GM23338 (cell line): Measurements from ENCODE around the gene CCDC187. TPM values are rescaled to one million over a fixed set of nuclear protein-coding genes. Genes with fewer than 3 reads are reported as not detected.

Experiments used
- ATAC-seq: fragments of 200-7000 bp; cut with Tn5 transposase; 3 replicates; pipeline ENCODE4 v1.9.1; 2020
- DNase-seq: peaks from one replicate; pipeline ENCODE4 v3.0.0-alpha.2; 2015; ENCODE audit warnings: low spot score
- H2AFZ ChIP-seq: fragments of 200-600 bp; sonication (generic); 2 replicates; pipeline ENCODE4 v1.8.0; 2016; ENCODE audit warnings: antibody characterized with exemption, mild to moderate bottlenecking, moderate library complexity
- H3F3A ChIP-seq: fragments of 200-600 bp; sonication (generic); replicated peaks from 2 replicates; pipeline ENCODE4 v1.8.0; 2017; ENCODE audit warnings: antibody characterized with exemption, mixed run types, low read depth
- H3K27ac ChIP-seq: fragments of 200-600 bp; sonication (generic); 2 replicates; pipeline ENCODE4 v1.6.1; 2016; ENCODE audit warnings: low read depth
- H3K27me3 ChIP-seq: fragments of 200-600 bp; sonication (generic); 2 replicates; pipeline ENCODE4 v1.8.0; 2016; ENCODE audit warnings: mild to moderate bottlenecking, mixed run types, moderate library complexity; ENCODE audit not compliant: insufficient read depth
- H3K36me3 ChIP-seq: fragments of 200-600 bp; sonication (generic); 2 replicates; pipeline ENCODE4 v1.8.0; 2016; ENCODE audit warnings: mild to moderate bottlenecking; ENCODE audit not compliant: insufficient read depth
- H3K4me1 ChIP-seq: fragments of 200-600 bp; sonication (generic); 2 replicates; pipeline ENCODE4 v1.8.0; 2016; ENCODE audit warnings: mild to moderate bottlenecking, moderate library complexity; ENCODE audit not compliant: insufficient read depth
- H3K4me2 ChIP-seq: fragments of 200-600 bp; sonication (generic); 2 replicates; pipeline ENCODE4 v1.7.1; 2017; ENCODE audit warnings: mixed run types
- H3K4me3 ChIP-seq: fragments of 200-600 bp; sonication (generic); 2 replicates; pipeline ENCODE4 v1.6.1; 2016; ENCODE audit warnings: mixed run types
- H3K79me2 ChIP-seq: fragments of 200-600 bp; sonication (generic); replicated peaks from 2 replicates; pipeline ENCODE4 v1.8.0; 2017; ENCODE audit warnings: mild to moderate bottlenecking; ENCODE audit not compliant: insufficient read depth
- H3K9me2 ChIP-seq: fragments of 200-600 bp; sonication (generic); 2 replicates; pipeline ENCODE4 v1.8.0; 2017; ENCODE audit not compliant: insufficient read depth
- H4K20me1 ChIP-seq: fragments of 200-600 bp; sonication (generic); replicated peaks from 2 replicates; pipeline ENCODE4 v1.8.0; 2017; ENCODE audit warnings: mild to moderate bottlenecking; ENCODE audit not compliant: insufficient read depth
- H3K27ac Mint-ChIP-seq: 2 replicates; pipeline ENCODE4 v1.8.0; 2020; ENCODE audit warnings: inconsistent platforms, mild to moderate bottlenecking, moderate library complexity, mixed read lengths
- H3K27me3 Mint-ChIP-seq: 3 replicates; pipeline ENCODE4 v1.8.0; 2022; ENCODE audit warnings: low read depth, mild to moderate bottlenecking, moderate library complexity, mixed read lengths, inconsistent platforms; ENCODE audit not compliant: insufficient read depth, poor library complexity
- H3K36me3 Mint-ChIP-seq: 3 replicates; pipeline ENCODE4 v1.8.0; 2021; ENCODE audit warnings: low read depth, mild to moderate bottlenecking, inconsistent platforms, moderate library complexity, mixed read lengths
- H3K4me1 Mint-ChIP-seq: 3 replicates; pipeline ENCODE4 v1.8.0; 2020; ENCODE audit warnings: mild to moderate bottlenecking, inconsistent platforms, mixed read lengths
- H3K4me3 Mint-ChIP-seq: 3 replicates; pipeline ENCODE4 v1.8.0; 2021; ENCODE audit warnings: moderate library complexity, mild to moderate bottlenecking, inconsistent platforms, mixed read lengths
- H3K9me3 Mint-ChIP-seq: 3 replicates; pipeline ENCODE4 v1.8.0; 2020; ENCODE audit warnings: moderate library complexity, mild to moderate bottlenecking, inconsistent platforms, mixed read lengths
- CREB1 ChIP-seq: fragments of 250-450 bp; sonication (Bioruptor Pico); IDR thresholded peaks from 2 replicates; pipeline ENCODE4 v1.5.0; 2020; ENCODE audit warnings: low read depth, mild to moderate bottlenecking, moderate library complexity
- ETS1 ChIP-seq: IDR thresholded peaks from 2 replicates; pipeline ENCODE4 v1.6.1; 2016; ENCODE audit warnings: antibody characterized with exemption
- EZH2 ChIP-seq: fragments of 200-600 bp; sonication (generic); IDR thresholded peaks from one replicate; pipeline ENCODE4 v1.8.0; 2017; ENCODE audit warnings: antibody characterized with exemption, mild to moderate bottlenecking, low read depth; ENCODE audit not compliant: unreplicated experiment
- EZH2phosphoT487 ChIP-seq: fragments of 200-600 bp; sonication (generic); IDR thresholded peaks from one replicate; pipeline ENCODE4 v1.8.1; 2018; ENCODE audit warnings: antibody characterized with exemption; ENCODE audit not compliant: unreplicated experiment
- JUNB ChIP-seq: IDR thresholded peaks from one replicate; pipeline ENCODE4 v1.6.1; 2016; ENCODE audit warnings: antibody characterized with exemption; ENCODE audit not compliant: unreplicated experiment
- POLR2AphosphoS5 ChIP-seq: IDR thresholded peaks from 2 replicates; pipeline ENCODE4 v1.6.1; 2016; ENCODE audit warnings: antibody characterized with exemption, low read depth
- REST ChIP-seq: IDR thresholded peaks from one replicate; pipeline ENCODE4 v1.6.1; 2018; ENCODE audit warnings: antibody characterized with exemption; ENCODE audit not compliant: unreplicated experiment
- STAT1 ChIP-seq: IDR thresholded peaks from one replicate; pipeline ENCODE4 v1.6.1; 2016; ENCODE audit warnings: antibody characterized with exemption; ENCODE audit not compliant: unreplicated experiment
- ZNF114 ChIP-seq: fragments of 250-450 bp; sonication (Bioruptor Pico); IDR thresholded peaks from 2 replicates; pipeline ENCODE4 v1.5.0; 2020; ENCODE audit warnings: mild to moderate bottlenecking, moderate library complexity
- ZNF462 ChIP-seq: fragments of 250-450 bp; sonication (Bioruptor Pico); IDR thresholded peaks from 2 replicates; pipeline ENCODE4 v1.5.0; 2020; ENCODE audit warnings: mild to moderate bottlenecking, moderate library complexity
- polyA plus RNA-seq: library from polyadenylated mRNA; unstranded; fragments of >200 nt; fragmentation: Nextera tagmentation; extraction: Ambion mirVana; gene quantifications from 2 replicates; pipeline ENCODE4 v1.2.1, GENCODE V29; 2016
- total RNA-seq: library from RNA; depleted of rRNA; stranded (reverse); fragments of >200 nt; shearing (Covaris generic); gene quantifications from 2 replicates; pipeline ENCODE4 v1.2.3, GENCODE V29; 2014

CCDC187 gene
- total and polyA plus RNA-seq, 2 experiments from 2014 or later: 0.14 TPM; not detected in 1

GRCh38 chr9:136326761-136327303 lies 22.9 kb upstream of the CCDC187 start:
- Histone ChIP-seq H3K4me2 (peak overlapping the region; percentile 75), H3K27ac (peak overlapping the region; percentile 84), H3K9me2 (no peaks in the 10 kb centered on the region), H3K4me3 (peak overlapping the region; percentile 43; the same call in 1 of the 2 replicates), H3K79me2 (no peaks in the 10 kb centered on the region; the same call in 1 of the 2 replicates), H2AFZ (peak overlapping the region; percentile 80), H3K27me3 (no peaks in the 10 kb centered on the region), H3K36me3 (no peaks in the 10 kb centered on the region), H3F3A (0 out of 2 replicates have a peak, but pooled peaks cover 3% of the 10 kb centered on the region), H4K20me1 (no peaks in the 10 kb centered on the region), H3K4me1 (peaks cover 17% of the 10 kb centered on the region)
- Mint-ChIP-seq H3K4me3 (peak overlapping the region; percentile 68), H3K27me3 (peaks cover 11% of the 10 kb centered on the region), H3K4me1 (peaks cover 8% of the 10 kb centered on the region), H3K27ac (no peak overlapping the region), H3K9me3 (no peaks in the 10 kb centered on the region), H3K36me3 (no peaks in the 10 kb centered on the region)
- TF ChIP-seq ZNF114 (CRISPR knock-in tag): no peak
- TF ChIP-seq EZH2phosphoT487: no peak
- no peak for TF ChIP-seq REST
- TF ChIP-seq POLR2AphosphoS5: no peak
- TF ChIP-seq JUNB: no peak
- TF ChIP-seq CREB1 (CRISPR knock-in tag): no peak
- no peak for TF ChIP-seq ZNF462
- TF ChIP-seq EZH2: no peak
- TF ChIP-seq STAT1: no peak
- TF ChIP-seq ETS1: no peak
- ATAC-seq (peak; percentile 12), DNase-seq (no peak)
